ENCODE measurements around the gene SLC2A13. TPM values are rescaled to one million over a fixed set of nuclear protein-coding genes. Genes with fewer than 3 reads are reported as not detected.

SLC2A13 gene
- total RNA-seq, 1 experiment from 2014 or later = 7.0 TPM

DNA sequence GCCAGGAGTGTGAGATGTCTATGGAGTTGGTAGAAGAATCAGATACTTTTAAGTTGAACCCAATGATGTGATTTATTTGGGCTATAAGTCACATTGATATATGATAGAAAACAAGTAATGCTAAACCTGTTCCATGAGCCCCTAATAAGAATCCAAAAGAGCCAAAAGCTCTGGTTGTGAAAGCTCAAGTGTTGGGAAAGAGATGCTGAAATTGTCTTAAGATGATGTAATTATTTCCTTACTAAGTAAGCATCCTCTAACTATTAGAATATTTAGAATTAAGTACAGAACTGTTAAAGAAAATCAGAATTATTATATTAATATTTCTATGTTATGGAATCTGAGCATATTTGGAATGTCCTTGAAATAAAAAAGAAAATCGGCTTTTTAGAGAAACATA is 17.6 kb upstream of the SLC2A13 start:
- no peak overlapping the region for H3K9ac ChIP-seq (ENCODE audit: extremely low read depth, insufficient read length, low read length)
- H2BK12ac ChIP-seq (ENCODE audit: insufficient read length, low read depth, low read length) = no peak overlapping the region
- H3K79me2 ChIP-seq (ENCODE audit: insufficient read depth, low read length) = no peaks in the 10 kb centered on the region
- no peak overlapping the region for H3K4me3 Mint-ChIP-seq
- H2BK120ac ChIP-seq (ENCODE audit: low read depth, low read length, poor library complexity, severe bottlenecking) = no peak overlapping the region
- no peak overlapping the region for H4K8ac ChIP-seq (replicated peaks; ENCODE audit: insufficient read length, low read depth, low read length)
- H3K4ac ChIP-seq (ENCODE audit: low read depth, low read length) = no peak overlapping the region
- no peak overlapping the region for H3K27ac Mint-ChIP-seq
- no peak overlapping the region for H3T11ph ChIP-seq (ENCODE audit: low read length)
- H3K4me2 ChIP-seq (ENCODE audit: insufficient read depth, insufficient read length, low read length) = no peak overlapping the region
- H3K27me3 Mint-ChIP-seq (ENCODE audit: low read depth) = no peaks in the 10 kb centered on the region
- H3K14ac ChIP-seq (ENCODE audit: insufficient read depth, low read length) = no peak overlapping the region
- no peak overlapping the region for H2BK15ac ChIP-seq (ENCODE audit: low read depth, low read length)
- no peak for DNase-seq
- H4K91ac ChIP-seq (ENCODE audit: insufficient read length, low read depth, low read length) = no peak overlapping the region
- WGBS (ENCODE audit: extremely low coverage, insufficient read length, low lambda C conversion rate) = no CpG with 5 or more reads among the region's 1 CpG
- no peak overlapping the region for H2AFZ ChIP-seq (ENCODE audit: low read length)
- no peaks in the 10 kb centered on the region for H3K9me3 ChIP-seq (ENCODE audit: control insufficient read depth, low read depth, low read length)
- TF ChIP-seq CTCF (conservative IDR thresholded peaks at IDR 0.05) = no peak
- no peak overlapping the region for H3K27ac ChIP-seq (ENCODE audit: insufficient read length, low read depth, low read length)
- no peaks in the 10 kb centered on the region; a peak in 1 of 7 replicates for H3K36me3 Mint-ChIP-seq (ENCODE audit: insufficient read depth in 1 of 3, low read depth in 3 of 3)
- H4K20me1 ChIP-seq (ENCODE audit: control insufficient read depth, insufficient read depth, insufficient read length) = no peaks in the 10 kb centered on the region
- no peaks in the 10 kb centered on the region for H3K27me3 ChIP-seq (ENCODE audit: insufficient read depth, low read length)
- H3K4me1 ChIP-seq (ENCODE audit: insufficient read depth, low read length) = no peaks in the 10 kb centered on the region
- no peak overlapping the region for H3K56ac ChIP-seq (ENCODE audit: insufficient read length, low read depth, low read length)
- no peaks in the 10 kb centered on the region for H3K79me1 ChIP-seq (ENCODE audit: insufficient read depth, low read depth, low read length, poor library complexity, severe bottlenecking)
- H3K23me2 ChIP-seq (ENCODE audit: insufficient read length, low read depth, low read length, poor library complexity, severe bottlenecking) = no peaks in the 10 kb centered on the region
- no peak overlapping the region for H3K18ac ChIP-seq (ENCODE audit: insufficient read length, low read depth, low read length)
- no peak overlapping the region for H2AK5ac ChIP-seq (ENCODE audit: insufficient read length, low read length)
- H3K9me3 Mint-ChIP-seq = no peaks in the 10 kb centered on the region
- no peak overlapping the region for H3K23ac ChIP-seq (ENCODE audit: insufficient read length, low read depth, low read length)
- H3K4me1 Mint-ChIP-seq = no peaks in the 10 kb centered on the region
- H4K5ac ChIP-seq (ENCODE audit: insufficient read length, low read depth, low read length) = no peak overlapping the region
- H2BK20ac ChIP-seq (ENCODE audit: low read depth, low read length, poor library complexity, severe bottlenecking) = no peak overlapping the region
- no peak overlapping the region for H2BK5ac ChIP-seq (ENCODE audit: insufficient read length, low read length)
